DND-41 (cell line): Measurements from ENCODE around the gene TSPAN18.

Experiments used
- ATAC-seq: fragments of 200-7000 bp; cut with Tn5 transposase; 3 replicates; pipeline ENCODE4 v1.9.1; 2021; ENCODE audit warnings: low read depth; ENCODE audit not compliant: insufficient read depth
- DNase-seq: peaks from one replicate; pipeline ENCODE4 v3.0.0-alpha.2; 2020
- H2AFZ ChIP-seq: 2 replicates; pipeline ENCODE4 v1.6.0; 2012; ENCODE audit warnings: low read depth, low read length
- H3K27ac ChIP-seq: 2 replicates; pipeline ENCODE4 v1.5.1; 2012; ENCODE audit warnings: low read length, inconsistent platforms
- H3K27me3 ChIP-seq: fragments of 200-600 bp; sonication (generic); 2 replicates; pipeline ENCODE4 v1.6.0; 2012; ENCODE audit warnings: low read length, mild to moderate bottlenecking, inconsistent platforms; ENCODE audit not compliant: insufficient read depth, poor library complexity
- H3K36me3 ChIP-seq: 2 replicates; pipeline ENCODE4 v1.5.1; 2012; ENCODE audit warnings: low read length, inconsistent platforms; ENCODE audit not compliant: insufficient read depth
- H3K4me1 ChIP-seq: 2 replicates; pipeline ENCODE4 v1.5.1; 2012; ENCODE audit warnings: mild to moderate bottlenecking, low read length; ENCODE audit not compliant: insufficient read depth
- H3K4me2 ChIP-seq: 2 replicates; pipeline ENCODE4 v1.6.0; 2012; ENCODE audit warnings: mild to moderate bottlenecking, moderate library complexity, low read length, inconsistent platforms; ENCODE audit not compliant: insufficient read depth
- H3K4me3 ChIP-seq, 2 experiments: fragments of 200-600 bp in 1 of 2; shearing (Covaris generic) in 1 of 2; 2 replicates each; pipeline ENCODE4 v1.5.1; 2012 to 2016; ENCODE audit warnings: inconsistent platforms in 2 of 2, low read length in 2 of 2, mild to moderate bottlenecking in 2 of 2, low read depth in 1 of 2, moderate library complexity in 1 of 2
- H3K79me2 ChIP-seq: 2 replicates; pipeline ENCODE4 v1.6.0; 2012; ENCODE audit warnings: low read length, inconsistent platforms; ENCODE audit not compliant: insufficient read depth
- H3K9ac ChIP-seq: 2 replicates; pipeline ENCODE4 v1.6.0; 2012; ENCODE audit warnings: low read depth, mild to moderate bottlenecking, inconsistent platforms, low read length, moderate library complexity
- H3K9me3 ChIP-seq: 2 replicates; pipeline ENCODE4 v1.5.1; 2012; ENCODE audit warnings: low read length, moderate library complexity, mild to moderate bottlenecking, inconsistent platforms; ENCODE audit not compliant: insufficient read depth, severe bottlenecking
- H4K20me1 ChIP-seq: 2 replicates; pipeline ENCODE4 v1.6.0; 2012; ENCODE audit warnings: low read length; ENCODE audit not compliant: insufficient read depth
- CTCF ChIP-seq: IDR thresholded peaks from 2 replicates; pipeline ENCODE4 v1.5.1; 2012; ENCODE audit warnings: borderline replicate concordance, low read length, moderate library complexity, mild to moderate bottlenecking; ENCODE audit not compliant: poor library complexity, severe bottlenecking; ENCODE audit errors: extremely low read depth
- EZH2 ChIP-seq: IDR thresholded peaks from 3 replicates; pipeline ENCODE4 v1.6.1; 2012; ENCODE audit warnings: borderline replicate concordance, low read depth, mild to moderate bottlenecking, moderate library complexity, low read length, inconsistent platforms; ENCODE audit not compliant: severe bottlenecking

TSPAN18 gene

DNA sequence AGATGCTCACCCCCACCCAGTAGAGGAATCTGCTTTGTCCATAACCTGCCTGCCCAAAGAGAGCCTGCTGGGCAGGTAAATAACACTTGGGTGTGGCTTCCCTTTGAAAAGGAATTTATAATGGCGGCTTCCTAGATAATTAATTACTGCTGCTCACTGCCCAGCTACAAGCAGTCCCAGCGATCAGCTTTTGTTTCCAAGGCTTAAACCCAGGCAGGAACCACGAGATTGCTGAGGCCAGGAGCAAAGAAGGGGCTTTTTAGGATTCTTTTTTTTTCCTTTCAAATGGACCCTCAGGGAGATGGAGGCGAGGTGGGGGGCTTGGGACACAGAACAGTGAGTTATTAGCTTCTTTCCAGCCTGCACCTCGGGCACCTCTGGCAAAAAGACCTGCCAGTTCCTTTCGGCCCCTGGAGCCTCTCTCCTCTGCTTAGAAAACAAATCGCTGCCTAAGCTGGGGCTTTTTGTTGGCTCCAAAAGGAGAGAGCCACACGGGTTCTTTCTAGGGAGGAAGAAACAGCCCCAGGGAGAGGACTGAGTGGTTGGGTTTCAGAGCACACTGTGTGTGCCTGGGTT is 107.2 kb downstream of the TSPAN18 start:
- Histone ChIP-seq H3K4me1 (no peaks in the 10 kb centered on the region), H4K20me1 (no peaks in the 10 kb centered on the region; the same call in 1 of the 2 replicates), H3K27ac (no peak overlapping the region), H3K36me3 (no peaks in the 10 kb centered on the region), H3K4me3 (no peak overlapping the region), H3K79me2 (no peaks in the 10 kb centered on the region), H3K9ac (no peak overlapping the region), H3K9me3 (peaks cover 2% of the 10 kb centered on the region), H3K27me3 (peaks cover 6% of the 10 kb centered on the region), H3K4me2 (no peak overlapping the region), H2AFZ (no peak overlapping the region)
- DNase-seq, result no peak
- TF ChIP-seq EZH2, result no peak
- TF ChIP-seq CTCF, result no peak
- ATAC-seq, result no peak

DNA sequence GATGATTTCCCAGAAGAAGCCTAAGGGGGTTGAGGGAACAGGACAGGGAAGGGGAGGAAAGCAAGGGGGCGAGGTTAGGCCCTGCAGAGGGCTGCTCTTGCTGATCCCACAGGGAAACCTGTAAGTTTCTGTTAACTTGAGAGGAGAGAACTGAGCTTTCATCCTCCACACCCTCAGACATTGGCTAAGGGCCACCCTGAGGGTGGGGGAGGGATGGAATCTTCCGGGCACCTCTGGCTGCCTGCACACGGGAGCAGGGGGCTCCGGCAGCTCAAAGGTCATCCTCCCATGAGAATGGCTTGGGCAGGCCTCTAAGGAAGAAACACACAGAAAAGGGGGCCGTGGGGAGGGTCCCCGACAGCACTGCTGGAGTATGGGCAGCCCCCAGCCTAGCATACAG is 108.1 kb downstream of the TSPAN18 start:
- Histone ChIP-seq H3K4me3 (no peak overlapping the region), H3K9ac (no peak overlapping the region), H4K20me1 (no peaks in the 10 kb centered on the region; the same call in 1 of the 2 replicates), H3K4me2 (no peak overlapping the region), H3K4me1 (no peaks in the 10 kb centered on the region), H3K9me3 (peaks cover 2% of the 10 kb centered on the region), H3K36me3 (no peaks in the 10 kb centered on the region), H3K27me3 (peaks cover 2% of the 10 kb centered on the region), H3K27ac (no peak overlapping the region), H3K79me2 (no peaks in the 10 kb centered on the region), H2AFZ (no peak overlapping the region)
- TF ChIP-seq EZH2, result no peak
- no peak for TF ChIP-seq CTCF
- DNase-seq (no peak), ATAC-seq (no peak)

DNA sequence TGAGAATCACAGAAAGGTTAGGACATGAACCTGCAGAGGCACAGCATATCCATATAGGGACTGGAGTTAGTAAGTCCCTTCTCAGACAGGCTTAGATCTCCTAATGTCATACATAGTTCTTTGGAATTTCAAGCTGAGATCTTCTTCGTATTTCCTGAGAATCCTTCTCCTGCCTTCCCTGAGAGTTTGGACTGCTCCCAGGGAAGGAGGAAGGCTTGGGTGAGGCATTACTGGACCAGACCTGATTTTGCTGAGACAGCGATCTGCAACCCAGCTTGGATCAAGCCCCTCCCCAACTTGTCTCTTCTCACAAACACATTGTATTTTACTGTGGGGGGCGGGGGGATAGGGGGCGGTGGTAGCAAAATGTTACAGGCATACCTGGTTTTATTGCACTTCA is 108.5 kb downstream of the TSPAN18 start:
- Histone ChIP-seq H4K20me1 (no peaks in the 10 kb centered on the region; the same call in 1 of the 2 replicates), H3K79me2 (no peaks in the 10 kb centered on the region), H3K4me2 (no peak overlapping the region), H2AFZ (no peak overlapping the region), H3K9me3 (peaks cover 2% of the 10 kb centered on the region), H3K4me3 (no peak overlapping the region), H3K36me3 (no peaks in the 10 kb centered on the region), H3K4me1 (no peaks in the 10 kb centered on the region), H3K9ac (no peak overlapping the region), H3K27me3 (peaks cover 2% of the 10 kb centered on the region), H3K27ac (no peak overlapping the region)
- no peak for ATAC-seq
- DNase-seq, result no peak
- TF ChIP-seq EZH2 (no peak), CTCF (no peak)
